HepG2 (cell line): Measurements from ENCODE around the gene LRRC4C. TPM values are rescaled to one million over a fixed set of nuclear protein-coding genes. Genes with fewer than 3 reads are reported as not detected.

Experiments
- ATAC-seq: fragments of 200-7000 bp; cut with Tn5 transposase; 3 replicates; pipeline ENCODE4 v1.9.1; 2020; ENCODE audit warnings: mild to moderate bottlenecking, moderate library complexity
- BruUV-seq: library from RNA; stranded (reverse); fragments of 400-500 nt; replicated peaks from 2 replicates; lab custom pipeline; 2021; lab: Mats Ljungman, UMichigan
- CTCF ChIA-PET: fragments of 300-600 bp; formaldehyde crosslinking; extraction: SDS; loops from one replicate; lab custom pipeline; 2021; ENCODE audit warnings: low total read pairs, inconsistent platforms, low intra/inter-chr PET ratio; lab: Yijun Ruan, JAX
- POLR2A ChIA-PET: fragments of 350-600 bp; sonication (Branson Sonifier 250); formaldehyde crosslinking; loops from one replicate; lab custom pipeline; 2020; ENCODE audit warnings: antibody characterized with exemption, inconsistent platforms; lab: Yijun Ruan, JAX
- DNase-seq: peaks from one replicate; pipeline ENCODE4 v3.0.0-alpha.2; 2015; ENCODE audit warnings: low spot score
- FAIRE-seq: peaks from 3 replicates; lab custom pipeline; 2011; peaks lifted over from hg19 to GRCh38; lab: Jason Lieb, UNC
- H2AFZ ChIP-seq: one replicate; pipeline ENCODE4 v1.6.1; 2011; ENCODE audit warnings: low read length, inconsistent platforms
- H3K27ac ChIP-seq: fragments of 300-600 bp; 3 replicates; pipeline ENCODE4 v1.8.0; 2011; ENCODE audit warnings: mixed run types, mild to moderate bottlenecking, mixed read lengths, low read length, inconsistent platforms; ENCODE audit not compliant: insufficient read depth; ENCODE audit errors: extremely low read length
- H3K27me3 ChIP-seq, 2 experiments: fragments of 200-600 bp in 1 of 2; 2 replicates in 1 of 2; 3 replicates in 1 of 2; pipeline versions ENCODE4 v1.6.0 to v1.8.0; 2011; ENCODE audit warnings: low read length in 2 of 2, mild to moderate bottlenecking in 2 of 2, moderate library complexity in 2 of 2, inconsistent platforms in 1 of 2; ENCODE audit not compliant: insufficient read depth in 2 of 2, control insufficient read depth in 1 of 2
- H3K36me3 ChIP-seq, 2 experiments: fragments of 200-600 bp in 1 of 2; replicated peaks in 1 of 2; 2 replicates in 1 of 2; 3 replicates in 1 of 2; pipeline versions ENCODE4 v1.5.1 to v1.8.0; 2011; ENCODE audit warnings: low read length in 2 of 2, inconsistent platforms in 1 of 2; ENCODE audit not compliant: insufficient read depth in 2 of 2, control insufficient read depth in 1 of 2
- H3K4me1 ChIP-seq: 2 replicates; pipeline ENCODE4 v1.5.1; 2012; ENCODE audit warnings: low read length, inconsistent platforms; ENCODE audit not compliant: insufficient read depth
- H3K4me2 ChIP-seq: 2 replicates; pipeline ENCODE4 v1.6.0; 2011; ENCODE audit warnings: low read depth, low read length, inconsistent platforms
- H3K4me3 ChIP-seq, 3 experiments: fragments of 200-600 bp in 1 of 3; sonication (generic), shearing (Covaris generic) in 1 of 3; replicated peaks in 1 of 3; 2 replicates each; pipeline ENCODE4 v1.5.1; 2011 to 2016; ENCODE audit warnings: low read length in 3 of 3, inconsistent platforms in 2 of 3, low read depth in 2 of 3, mild to moderate bottlenecking in 2 of 3, control low read depth in 1 of 3, mixed read lengths in 1 of 3; ENCODE audit not compliant: insufficient read depth in 1 of 3
- H3K79me2 ChIP-seq: one replicate; pipeline ENCODE4 v1.6.1; 2011; ENCODE audit warnings: low read length, inconsistent platforms; ENCODE audit not compliant: insufficient read depth
- H3K9ac ChIP-seq: 2 replicates; pipeline ENCODE4 v1.6.0; 2011; ENCODE audit warnings: mild to moderate bottlenecking, low read depth, low read length, inconsistent platforms; ENCODE audit not compliant: insufficient read depth
- H3K9me3 ChIP-seq: 2 replicates; pipeline ENCODE4 v1.5.1; 2012; ENCODE audit warnings: mild to moderate bottlenecking, low read length
- H4K20me1 ChIP-seq: 2 replicates; pipeline ENCODE4 v1.6.0; 2011; ENCODE audit warnings: inconsistent platforms, mild to moderate bottlenecking, low read length, moderate library complexity; ENCODE audit not compliant: insufficient read depth
- EHMT2 ChIP-seq: fragments of 200-600 bp; sonication (generic); IDR thresholded peaks from 2 replicates; pipeline ENCODE4 v1.7.0; 2017; ENCODE audit warnings: antibody characterized with exemption, low read depth, low read length, borderline replicate concordance
- FOSL2 ChIP-seq: sonication (generic); formaldehyde crosslinking; IDR thresholded peaks from 2 replicates; pipeline ENCODE4 v1.4.0; 2020; ENCODE audit warnings: missing genetic modification reagents
- HNF4A ChIP-seq: sonication (generic); formaldehyde crosslinking; IDR thresholded peaks from 2 replicates; pipeline ENCODE4 v1.4.0; 2020; ENCODE audit warnings: missing genetic modification reagents
- JUN ChIP-seq: sonication (generic); formaldehyde crosslinking; IDR thresholded peaks from 2 replicates; pipeline ENCODE4 v1.4.0; 2020; ENCODE audit warnings: mild to moderate bottlenecking, missing genetic modification reagents
- NR2C2 ChIP-seq: sonication (generic); formaldehyde crosslinking; IDR thresholded peaks from 2 replicates; pipeline ENCODE4 v1.4.0; 2020; ENCODE audit warnings: missing genetic modification reagents, mild to moderate bottlenecking, moderate library complexity, borderline replicate concordance
- RBFOX2 ChIP-seq: fragments of 200-400 bp; formaldehyde crosslinking; IDR thresholded peaks from 2 replicates; pipeline ENCODE4 v1.6.1; 2017; ENCODE audit warnings: low read depth, mild to moderate bottlenecking, low read length
- RXRB ChIP-seq: IDR thresholded peaks from 2 replicates; pipeline ENCODE4 v1.6.1; 2016; ENCODE audit warnings: borderline replicate concordance, missing genetic modification reagents, missing compliant biosample characterization
- SRY ChIP-seq: sonication (generic); formaldehyde crosslinking; IDR thresholded peaks from 2 replicates; pipeline ENCODE4 v1.8.0; 2022; ENCODE audit warnings: mild to moderate bottlenecking, missing genetic modification reagents
- ZNF772 ChIP-seq: sonication (generic); formaldehyde crosslinking; IDR thresholded peaks from 2 replicates; pipeline ENCODE4 v1.5.0; 2020; ENCODE audit warnings: mild to moderate bottlenecking, missing genetic modification reagents
- ZSCAN12 ChIP-seq: sonication (generic); formaldehyde crosslinking; IDR thresholded peaks from 2 replicates; pipeline ENCODE4 v1.9.0; 2021; ENCODE audit warnings: mild to moderate bottlenecking, missing genetic modification reagents
- WGBS: methylation state at CpG from one replicate; pipeline ENCODE4 v1.1.6; 2017; ENCODE audit warnings: low lambda C conversion rate; 5-methylcytosine and 5-hydroxymethylcytosine counted together
- in situ Hi-C: cut with HindIII; loops from 2 replicates; pipeline ENCODE4 v1.10.0; 2017; ENCODE audit warnings: low pct_unique_long_range_greater_than_20kb; ENCODE audit not compliant: extremely low pct_ligation_motif_present
- intact Hi-C: fragments of 100-400 bp; cut with micrococcal nuclease; formaldehyde crosslinking; loops from one replicate; pipeline ENCODE4 v1.10.0; 2022; ENCODE audit not compliant: unreplicated experiment
- polyA plus RNA-seq, 8 experiments: library from polyadenylated mRNA; depleted of rRNA in 3 of 8; stranded (reverse) in 7 of 8; unstranded in 1 of 8; fragments of >200 nt; fragmentation: Illumina TruSeq in 4 of 8; extraction: Trizol in 4 of 8; gene quantifications; 2 replicates each; pipeline versions ENCODE4 v1.2.1 to v1.2.3, GENCODE V29; 2011 to 2016; ENCODE audit warnings: low read depth in 4 of 8, missing spikeins in 1 of 8, mixed read lengths in 1 of 8; ENCODE audit not compliant: insufficient read depth in 1 of 8
- total RNA-seq, 5 experiments: library from RNA; depleted of rRNA; stranded (reverse); fragments of >200 nt; fragmentation: Illumina TruSeq; extraction: Trizol; gene quantifications; 2 replicates each; pipeline ENCODE4 v1.2.3, GENCODE V29; 2016; ENCODE audit warnings: low read depth in 1 of 5
- TF ChIP-seq, protein P1 (sequence below): sonication (generic); formaldehyde crosslinking; IDR thresholded peaks from 2 replicates; pipeline ENCODE4 v1.4.0; 2020; ENCODE audit warnings: missing genetic modification reagents, low read depth, mild to moderate bottlenecking, borderline replicate concordance
- TF ChIP-seq, protein P2 (sequence below): sonication (generic); formaldehyde crosslinking; IDR thresholded peaks from 2 replicates; pipeline ENCODE4 v1.4.0; 2020; ENCODE audit warnings: mild to moderate bottlenecking, missing genetic modification reagents, borderline replicate concordance

Gene LRRC4C
- total and polyA plus RNA-seq, 2 of the 13 experiments (the other 11 are each of a cell fraction or from before 2014, with no cell fraction given): not detected

- Histone ChIP-seq H2AFZ (no peak overlapping the region), H4K20me1 (no peaks in the 10 kb centered on the region), H3K4me1 (no peaks in the 10 kb centered on the region), H3K4me2 (no peak overlapping the region), H3K27ac (no peak overlapping the region), H3K36me3 (no peaks in the 10 kb centered on the region), H3K4me3 (no peak overlapping the region), H3K79me2 (no peaks in the 10 kb centered on the region), H3K27me3 (no peaks in the 10 kb centered on the region), H3K9me3 (no peaks in the 10 kb centered on the region), H3K9ac (no peak overlapping the region)
- ChIA-PET CTCF (no interaction called here), POLR2A (no interaction called here)
- ATAC-seq (no peak), DNase-seq (no peak), FAIRE-seq (no peak)
- no TSS peak for BruUV-seq
- intact Hi-C loops: no loop called here
- TF ChIP-seq JUN: no peak
- TF ChIP-seq RXRB (CRISPR knock-in tag): no peak
- no peak for TF ChIP-seq ZSCAN12 (CRISPR knock-in tag)
- TF ChIP-seq, protein P1, sequence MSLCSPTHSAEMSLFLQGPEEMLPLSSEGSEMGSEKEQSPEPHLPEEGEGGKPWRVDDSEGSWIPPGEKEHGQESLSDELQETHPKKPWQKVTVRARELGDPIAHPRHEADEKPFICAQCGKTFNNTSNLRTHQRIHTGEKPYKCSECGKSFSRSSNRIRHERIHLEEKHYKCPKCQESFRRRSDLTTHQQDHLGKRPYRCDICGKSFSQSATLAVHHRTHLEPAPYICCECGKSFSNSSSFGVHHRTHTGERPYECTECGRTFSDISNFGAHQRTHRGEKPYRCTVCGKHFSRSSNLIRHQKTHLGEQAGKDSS (CRISPR knock-in tag): no peak
- TF ChIP-seq FOSL2 (CRISPR knock-in tag): no peak
- TF ChIP-seq EHMT2: no peak
- no peak for TF ChIP-seq NR2C2 (CRISPR knock-in tag)
- TF ChIP-seq SRY (CRISPR knock-in tag): no peak
- TF ChIP-seq, protein P2, sequence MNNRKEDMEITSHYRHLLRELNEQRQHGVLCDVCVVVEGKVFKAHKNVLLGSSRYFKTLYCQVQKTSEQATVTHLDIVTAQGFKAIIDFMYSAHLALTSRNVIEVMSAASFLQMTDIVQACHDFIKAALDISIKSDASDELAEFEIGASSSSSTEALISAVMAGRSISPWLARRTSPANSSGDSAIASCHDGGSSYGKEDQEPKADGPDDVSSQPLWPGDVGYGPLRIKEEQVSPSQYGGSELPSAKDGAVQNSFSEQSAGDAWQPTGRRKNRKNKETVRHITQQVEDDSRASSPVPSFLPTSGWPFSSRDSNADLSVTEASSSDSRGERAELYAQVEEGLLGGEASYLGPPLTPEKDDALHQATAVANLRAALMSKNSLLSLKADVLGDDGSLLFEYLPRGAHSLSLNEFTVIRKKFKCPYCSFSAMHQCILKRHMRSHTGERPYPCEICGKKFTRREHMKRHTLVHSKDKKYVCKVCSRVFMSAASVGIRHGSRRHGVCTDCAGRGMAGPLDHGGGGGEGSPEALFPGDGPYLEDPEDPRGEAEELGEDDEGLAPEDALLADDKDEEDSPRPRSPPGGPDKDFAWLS (CRISPR knock-in tag): no peak
- TF ChIP-seq ZNF772: no peak
- TF ChIP-seq RBFOX2: no peak
- no peak for TF ChIP-seq HNF4A (CRISPR knock-in tag)
- 7% methylated on average over 1 of the region's 1 CpG for WGBS
- in situ Hi-C loops: no loop called here
Observed at GRCh38 chr11:41479179-41479578, 19.7 kb upstream of the LRRC4C start.
